ENCODE data around the gene GNAS-AS1.
A peak's percentile ranks its signal among the peaks of the same experiment; 100 is the strongest.

The GNAS-AS1 gene

DNA sequence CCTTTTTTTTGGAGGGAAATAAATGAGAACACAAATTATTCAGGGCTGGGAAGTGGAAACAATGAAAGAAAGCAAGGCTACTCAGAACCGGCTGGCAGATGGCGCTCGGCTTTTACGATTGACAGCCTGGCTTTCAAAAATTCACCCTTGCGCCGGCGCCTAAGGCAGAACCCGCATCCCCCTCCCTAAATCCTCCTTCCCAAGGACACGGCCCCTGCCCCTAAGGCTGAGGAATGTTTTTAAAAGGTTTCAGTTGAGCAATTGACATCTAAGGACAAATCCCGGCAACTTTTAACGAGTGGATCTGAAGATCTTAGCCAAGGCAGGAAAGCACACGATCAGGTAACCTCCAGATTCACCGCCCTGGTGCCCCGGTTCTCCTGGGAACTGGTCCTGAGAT lies 18.1 kb upstream of the GNAS-AS1 start:
- H3K4me3 ChIP-seq (ENCODE audit: insufficient read length, low read depth): no peak overlapping the region
- peaks cover 4% of the 10 kb centered on the region; the same call in 1 of the 2 replicates for H3K9me3 ChIP-seq (ENCODE audit: insufficient read depth, low read length)
- peaks cover 3% of the 10 kb centered on the region for H3K4me1 ChIP-seq (ENCODE audit: insufficient read depth, insufficient read length)
- peaks cover 9% of the 10 kb centered on the region for H3K27me3 ChIP-seq (ENCODE audit: insufficient read depth, insufficient read length)
- no peak for TF ChIP-seq ZNF274 (IDR thresholded peaks at IDR 0.05; ENCODE audit: low read depth, low read length)
- no peak for TF ChIP-seq SUZ12 (IDR thresholded peaks at IDR 0.05; ENCODE audit: extremely low read depth, insufficient read depth, insufficient read length)
- TF ChIP-seq YY1 (IDR thresholded peaks at IDR 0.05; ENCODE audit: insufficient read depth, insufficient read length): no peak
- DNase-seq (ENCODE audit: low read depth, low spot score): no peak
- no peaks in the 10 kb centered on the region for H3K36me3 ChIP-seq (ENCODE audit: insufficient read depth, insufficient read length, low read length)
- peak overlapping the region; percentile 44 for H3K9ac ChIP-seq (ENCODE audit: insufficient read length, low read depth)

DNA sequence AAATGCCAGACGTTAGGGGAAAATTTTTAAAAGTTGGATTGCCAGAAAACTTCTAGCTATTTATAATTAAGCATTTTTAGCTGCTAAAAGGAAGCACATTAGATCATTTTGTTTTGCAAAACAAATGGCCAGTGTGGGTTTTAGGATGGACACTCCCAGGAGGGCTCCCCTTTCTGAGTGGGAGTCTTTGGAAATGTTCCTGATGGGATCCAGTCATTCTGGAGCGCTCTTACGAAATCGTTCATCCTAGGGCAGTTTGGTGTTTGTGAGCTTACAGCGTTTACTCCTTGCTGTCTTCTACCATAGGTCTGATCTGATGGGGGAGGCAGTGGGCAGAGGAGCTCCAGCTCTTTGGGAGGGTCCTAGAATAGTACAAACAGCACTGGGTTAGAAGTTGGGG lies 16.5 kb upstream of the GNAS-AS1 start:
- DNase-seq (ENCODE audit: low read depth, low spot score): no peak
- peaks cover 4% of the 10 kb centered on the region for H3K27me3 ChIP-seq (ENCODE audit: insufficient read depth, insufficient read length)
- H3K36me3 ChIP-seq (ENCODE audit: insufficient read depth, insufficient read length, low read length): no peaks in the 10 kb centered on the region
- peaks cover 3% of the 10 kb centered on the region for H3K4me1 ChIP-seq (ENCODE audit: insufficient read depth, insufficient read length)
- no peak overlapping the region for H3K4me3 ChIP-seq (ENCODE audit: insufficient read length, low read depth)
- TF ChIP-seq SUZ12 (IDR thresholded peaks at IDR 0.05; ENCODE audit: extremely low read depth, insufficient read depth, insufficient read length) (no peak), ZNF274 (IDR thresholded peaks at IDR 0.05; ENCODE audit: low read depth, low read length) (no peak), YY1 (IDR thresholded peaks at IDR 0.05; ENCODE audit: insufficient read depth, insufficient read length) (no peak)
- no peak overlapping the region for H3K9ac ChIP-seq (ENCODE audit: insufficient read length, low read depth)
- peaks cover 4% of the 10 kb centered on the region; the same call in 1 of the 2 replicates for H3K9me3 ChIP-seq (ENCODE audit: insufficient read depth, low read length)

DNA sequence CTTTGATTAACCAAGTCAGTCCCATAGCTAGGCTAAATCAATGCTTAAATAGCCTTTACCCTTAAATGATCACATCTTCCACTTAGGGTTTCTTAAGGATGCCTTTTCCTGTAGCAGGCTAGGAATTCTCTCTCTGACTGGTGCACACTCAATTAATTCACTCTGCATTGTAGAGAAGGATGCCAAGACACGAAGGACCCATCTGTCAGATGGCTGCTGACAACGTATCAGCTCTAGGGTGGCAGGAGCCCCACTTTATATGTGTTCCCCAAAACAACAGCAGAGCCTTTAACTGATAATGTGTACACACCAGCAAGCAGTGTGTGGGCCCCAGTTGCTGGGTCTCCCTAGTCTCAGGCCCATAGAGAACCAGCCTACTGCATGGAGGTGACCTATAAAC lies 15.1 kb upstream of the GNAS-AS1 start:
- DNase-seq (ENCODE audit: low read depth, low spot score): no peak
- Histone ChIP-seq H3K27me3 (ENCODE audit: insufficient read depth, insufficient read length) (peaks cover 4% of the 10 kb centered on the region), H3K9ac (ENCODE audit: insufficient read length, low read depth) (no peak overlapping the region), H3K9me3 (ENCODE audit: insufficient read depth, low read length) (no peaks in the 10 kb centered on the region), H3K4me1 (ENCODE audit: insufficient read depth, insufficient read length) (peaks cover 3% of the 10 kb centered on the region), H3K4me3 (ENCODE audit: insufficient read length, low read depth) (no peak overlapping the region), H3K36me3 (ENCODE audit: insufficient read depth, insufficient read length, low read length) (no peaks in the 10 kb centered on the region)
- TF ChIP-seq ZNF274 (IDR thresholded peaks at IDR 0.05; ENCODE audit: low read depth, low read length) (no peak), SUZ12 (IDR thresholded peaks at IDR 0.05; ENCODE audit: extremely low read depth, insufficient read depth, insufficient read length) (no peak), YY1 (IDR thresholded peaks at IDR 0.05; ENCODE audit: insufficient read depth, insufficient read length) (no peak)

DNA sequence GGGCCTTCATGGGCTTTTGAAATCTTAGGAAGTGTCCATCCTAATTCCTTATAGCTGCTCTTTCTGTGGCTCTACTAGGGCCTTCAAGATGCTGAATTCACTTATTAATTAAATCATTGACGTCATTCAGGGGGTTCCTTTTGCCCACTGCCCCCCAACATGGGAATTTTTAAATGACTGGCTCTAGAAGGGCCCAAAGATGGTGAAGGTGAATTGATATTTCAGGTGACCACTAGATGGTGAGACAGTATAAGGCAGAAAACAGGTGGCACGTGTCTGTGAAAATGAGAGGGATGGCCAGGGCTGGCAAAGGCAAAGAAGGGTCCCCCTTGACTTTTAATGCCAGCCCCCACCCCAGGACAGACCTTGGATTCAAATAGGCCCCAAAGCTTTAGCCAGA lies 13.6 kb upstream of the GNAS-AS1 start:
- no peaks in the 10 kb centered on the region for H3K4me1 ChIP-seq (ENCODE audit: insufficient read depth, insufficient read length)
- no peak overlapping the region for H3K4me3 ChIP-seq (ENCODE audit: insufficient read length, low read depth)
- H3K9me3 ChIP-seq (ENCODE audit: insufficient read depth, low read length): no peaks in the 10 kb centered on the region
- H3K36me3 ChIP-seq (ENCODE audit: insufficient read depth, insufficient read length, low read length): no peaks in the 10 kb centered on the region
- no peak for DNase-seq (ENCODE audit: low read depth, low spot score)
- H3K9ac ChIP-seq (ENCODE audit: insufficient read length, low read depth): no peak overlapping the region
- TF ChIP-seq ZNF274 (IDR thresholded peaks at IDR 0.05; ENCODE audit: low read depth, low read length) (no peak), SUZ12 (IDR thresholded peaks at IDR 0.05; ENCODE audit: extremely low read depth, insufficient read depth, insufficient read length) (no peak), YY1 (IDR thresholded peaks at IDR 0.05; ENCODE audit: insufficient read depth, insufficient read length) (no peak)
- peaks cover 4% of the 10 kb centered on the region for H3K27me3 ChIP-seq (ENCODE audit: insufficient read depth, insufficient read length)

DNA sequence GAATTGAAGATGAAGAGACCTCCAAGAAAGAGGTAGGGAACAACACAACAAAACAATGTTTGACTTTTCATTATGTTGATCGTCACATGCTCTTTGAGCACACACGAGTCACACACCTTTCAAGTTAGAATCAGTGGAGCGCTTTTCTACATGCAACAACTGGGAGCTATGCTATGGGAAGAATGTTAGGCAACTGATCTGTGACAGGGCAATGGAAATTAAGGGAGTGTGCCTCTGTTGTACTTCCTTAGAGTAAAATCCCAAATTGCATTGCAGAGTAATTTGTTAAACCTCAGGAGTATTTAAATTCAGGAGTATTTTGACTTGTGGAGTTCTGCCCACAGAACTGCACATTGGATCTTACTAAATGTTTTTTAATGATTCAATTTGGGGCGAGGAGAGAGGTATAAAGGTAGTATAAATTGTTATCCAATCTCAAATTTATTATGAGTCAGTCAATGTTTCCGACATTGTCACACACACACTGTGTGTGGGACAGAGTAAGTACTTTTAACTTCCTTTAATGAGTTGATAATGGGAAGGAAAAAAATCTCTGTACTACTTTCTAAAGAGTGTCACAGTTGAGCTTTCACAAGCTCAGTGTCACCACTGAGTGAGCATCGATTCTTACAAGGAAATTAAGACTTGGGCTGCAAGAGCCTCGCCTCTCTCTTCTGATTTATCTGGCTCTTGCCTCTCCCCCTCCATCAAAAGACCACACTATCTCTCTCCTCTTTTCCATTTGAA lies 12.5 kb upstream of the GNAS-AS1 start:
- DNase-seq (ENCODE audit: low read depth, low spot score): no peak
- no peak for TF ChIP-seq YY1 (IDR thresholded peaks at IDR 0.05; ENCODE audit: insufficient read depth, insufficient read length)
- TF ChIP-seq ZNF274 (IDR thresholded peaks at IDR 0.05; ENCODE audit: low read depth, low read length): no peak
- no peak for TF ChIP-seq SUZ12 (IDR thresholded peaks at IDR 0.05; ENCODE audit: extremely low read depth, insufficient read depth, insufficient read length)
- Histone ChIP-seq H3K36me3 (ENCODE audit: insufficient read depth, insufficient read length, low read length) (no peaks in the 10 kb centered on the region), H3K4me3 (ENCODE audit: insufficient read length, low read depth) (no peak overlapping the region), H3K27me3 (ENCODE audit: insufficient read depth, insufficient read length) (peaks cover 12% of the 10 kb centered on the region), H3K9me3 (ENCODE audit: insufficient read depth, low read length) (no peaks in the 10 kb centered on the region), H3K9ac (ENCODE audit: insufficient read length, low read depth) (no peak overlapping the region), H3K4me1 (ENCODE audit: insufficient read depth, insufficient read length) (no peaks in the 10 kb centered on the region)

DNA sequence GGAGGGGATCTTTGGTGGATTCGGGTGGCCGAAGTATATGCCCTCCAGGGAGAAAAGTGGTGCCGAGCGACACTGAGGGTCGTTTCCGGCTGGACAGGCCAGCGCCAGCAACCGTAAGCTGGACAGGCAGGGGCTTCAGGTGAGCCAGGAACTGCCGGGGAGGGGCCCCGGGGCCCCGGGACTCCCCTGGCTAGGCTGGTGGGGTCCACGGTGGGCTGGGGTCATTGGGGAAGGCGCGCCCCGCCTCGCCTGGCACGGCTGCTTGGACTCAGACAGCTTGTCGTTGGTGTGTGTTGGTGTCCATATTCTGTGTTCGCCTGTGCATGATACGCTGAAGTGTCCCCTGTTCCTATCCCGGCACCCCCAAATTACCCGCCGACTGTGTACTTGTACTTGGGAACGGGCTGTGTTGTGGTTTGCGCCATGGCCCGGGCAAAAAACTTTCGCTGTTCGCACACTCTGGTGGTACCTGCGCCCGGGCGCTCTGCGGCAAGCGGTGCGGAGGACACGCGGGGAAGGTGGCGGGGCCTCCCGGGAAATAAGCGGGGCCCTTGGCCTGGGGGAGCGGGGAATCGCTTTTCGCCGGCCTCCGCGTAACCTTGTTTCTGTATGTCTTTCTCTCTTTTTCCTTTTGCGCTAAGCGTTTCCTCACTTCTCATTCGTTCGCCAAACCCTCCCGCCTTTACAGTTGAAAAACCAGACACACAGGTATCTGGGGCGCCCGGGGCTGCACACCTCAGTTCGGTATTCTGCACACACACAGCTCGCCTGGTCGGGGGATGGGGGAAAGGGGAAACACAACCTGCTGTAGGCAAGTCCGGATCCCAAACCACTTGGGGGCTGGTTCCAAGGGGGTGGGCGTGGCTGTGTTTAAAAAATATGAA lies 5.0 kb upstream of the GNAS-AS1 start:
- Histone ChIP-seq H3K36me3 (ENCODE audit: insufficient read depth, insufficient read length, low read length) (no peaks in the 10 kb centered on the region), H3K9ac (ENCODE audit: insufficient read length, low read depth) (peak overlapping the region; percentile 47), H3K4me3 (ENCODE audit: insufficient read length, low read depth) (peak overlapping the region; percentile 41), H3K4me1 (ENCODE audit: insufficient read depth, insufficient read length) (peaks cover 24% of the 10 kb centered on the region), H3K27me3 (ENCODE audit: insufficient read depth, insufficient read length) (peaks cover 83% of the 10 kb centered on the region), H3K9me3 (ENCODE audit: insufficient read depth, low read length) (no peaks in the 10 kb centered on the region)
- TF ChIP-seq SUZ12 (IDR thresholded peaks at IDR 0.05; ENCODE audit: extremely low read depth, insufficient read depth, insufficient read length) (peak; percentile 93), YY1 (IDR thresholded peaks at IDR 0.05; ENCODE audit: insufficient read depth, insufficient read length) (no peak)
- DNase-seq (ENCODE audit: low read depth, low spot score): no peak

Data from NT2/D1 (cell line).